H9 (cell line): ENCODE results near the gene SCAF4. TPM values are rescaled to one million over a fixed set of nuclear protein-coding genes. Genes with fewer than 3 reads are reported as not detected.

Experiments
- DNase-seq: peaks from one replicate; pipeline ENCODE4 v3.0.0-alpha.2; 2017
- H2AFZ ChIP-seq: one replicate; pipeline ENCODE4 v1.6.1; 2013; ENCODE audit warnings: mild to moderate bottlenecking, low read length, control low read depth, moderate library complexity
- H2AK5ac ChIP-seq: 2 replicates; pipeline ENCODE4 v1.6.1; 2013; ENCODE audit warnings: low read length, control low read depth, mixed read lengths; ENCODE audit not compliant: insufficient read length
- H2BK120ac ChIP-seq: one replicate; pipeline ENCODE4 v1.6.1; 2013; ENCODE audit warnings: low read depth, mild to moderate bottlenecking, low read length, control low read depth, inconsistent platforms; ENCODE audit not compliant: poor library complexity, severe bottlenecking
- H2BK12ac ChIP-seq: 2 replicates; pipeline ENCODE4 v1.6.1; 2013; ENCODE audit warnings: low read length, control low read depth, mixed read lengths, low read depth; ENCODE audit not compliant: insufficient read length
- H2BK15ac ChIP-seq: 2 replicates; pipeline ENCODE4 v1.6.1; 2013; ENCODE audit warnings: low read depth, low read length, control low read depth
- H2BK20ac ChIP-seq: one replicate; pipeline ENCODE4 v1.6.1; 2013; ENCODE audit warnings: low read depth, mild to moderate bottlenecking, low read length, control low read depth, inconsistent platforms; ENCODE audit not compliant: poor library complexity, severe bottlenecking
- H2BK5ac ChIP-seq: 2 replicates; pipeline ENCODE4 v1.6.1; 2013; ENCODE audit warnings: low read length, control low read depth, mixed read lengths; ENCODE audit not compliant: insufficient read length
- H3K14ac ChIP-seq: 2 replicates; pipeline ENCODE4 v1.6.1; 2013; ENCODE audit warnings: low read length, control low read depth; ENCODE audit not compliant: insufficient read depth
- H3K18ac ChIP-seq: 2 replicates; pipeline ENCODE4 v1.6.1; 2013; ENCODE audit warnings: low read depth, mild to moderate bottlenecking, mixed read lengths, low read length, control low read depth; ENCODE audit not compliant: insufficient read length
- H3K23ac ChIP-seq: 2 replicates; pipeline ENCODE4 v1.6.1; 2013; ENCODE audit warnings: low read length, control low read depth, mixed read lengths, low read depth; ENCODE audit not compliant: insufficient read length
- H3K23me2 ChIP-seq: 2 replicates; pipeline ENCODE4 v1.6.1; 2013; ENCODE audit warnings: low read depth, mild to moderate bottlenecking, mixed read lengths, low read length, control low read depth; ENCODE audit not compliant: insufficient read length, poor library complexity, severe bottlenecking
- H3K27ac ChIP-seq: 2 replicates; pipeline ENCODE4 v1.5.1; 2013; ENCODE audit warnings: low read length, control low read depth, mixed read lengths, low read depth; ENCODE audit not compliant: insufficient read length
- H3K27me3 ChIP-seq: 2 replicates; pipeline ENCODE4 v1.6.1; 2013; ENCODE audit warnings: low read length, control low read depth, inconsistent platforms; ENCODE audit not compliant: insufficient read depth
- H3K4ac ChIP-seq: 2 replicates; pipeline ENCODE4 v1.6.1; 2013; ENCODE audit warnings: low read depth, mild to moderate bottlenecking, control low read depth, inconsistent platforms, low read length, moderate library complexity
- H3K4me1 ChIP-seq: 2 replicates; pipeline ENCODE4 v1.6.1; 2013; ENCODE audit warnings: low read length, control low read depth, inconsistent platforms; ENCODE audit not compliant: insufficient read depth
- H3K4me2 ChIP-seq: 2 replicates; pipeline ENCODE4 v1.6.1; 2013; ENCODE audit warnings: low read length, control low read depth, mixed read lengths; ENCODE audit not compliant: insufficient read length, insufficient read depth
- H3K56ac ChIP-seq: 2 replicates; pipeline ENCODE4 v1.6.1; 2013; ENCODE audit warnings: low read depth, mild to moderate bottlenecking, mixed read lengths, low read length, control low read depth; ENCODE audit not compliant: insufficient read length
- H3K79me1 ChIP-seq: 2 replicates; pipeline ENCODE4 v1.6.1; 2013; ENCODE audit warnings: low read depth, mild to moderate bottlenecking, moderate library complexity, low read length, control low read depth, inconsistent platforms; ENCODE audit not compliant: insufficient read depth, poor library complexity, severe bottlenecking
- H3K79me2 ChIP-seq: 2 replicates; pipeline ENCODE4 v1.6.1; 2013; ENCODE audit warnings: low read length, control low read depth, inconsistent platforms; ENCODE audit not compliant: insufficient read depth
- H3K9ac ChIP-seq: 2 replicates; pipeline ENCODE4 v1.6.1; 2013; ENCODE audit warnings: low read length, control low read depth, mixed read lengths; ENCODE audit not compliant: insufficient read length; ENCODE audit errors: extremely low read depth
- H3K9me3 ChIP-seq: one replicate; pipeline ENCODE4 v1.6.1; 2013; ENCODE audit warnings: low read depth, low read length, inconsistent platforms; ENCODE audit not compliant: control insufficient read depth
- H3T11ph ChIP-seq: one replicate; pipeline ENCODE4 v1.6.1; 2013; ENCODE audit warnings: mild to moderate bottlenecking, low read length, control low read depth, inconsistent platforms
- H4K20me1 ChIP-seq: one replicate; pipeline ENCODE4 v1.6.1; 2013; ENCODE audit not compliant: control insufficient read depth, insufficient read length, insufficient read depth
- H4K5ac ChIP-seq: 2 replicates; pipeline ENCODE4 v1.6.1; 2013; ENCODE audit warnings: low read depth, mild to moderate bottlenecking, mixed read lengths, low read length, control low read depth; ENCODE audit not compliant: insufficient read length
- H4K8ac ChIP-seq: replicated peaks from 2 replicates; pipeline ENCODE4 v1.6.1; 2013; ENCODE audit warnings: low read length, control low read depth, mixed read lengths, low read depth; ENCODE audit not compliant: insufficient read length
- H4K91ac ChIP-seq: 2 replicates; pipeline ENCODE4 v1.6.1; 2013; ENCODE audit warnings: low read depth, mild to moderate bottlenecking, moderate library complexity, mixed read lengths, low read length, control low read depth; ENCODE audit not compliant: insufficient read length
- H3K27ac Mint-ChIP-seq, 3 experiments: 2 replicates in 2 of 3; 3 replicates in 1 of 3; pipeline ENCODE4 v1.8.0; 2020 to 2021; ENCODE audit warnings: mixed read lengths in 3 of 3, mild to moderate bottlenecking in 1 of 3, moderate library complexity in 1 of 3
- H3K27me3 Mint-ChIP-seq: 2 replicates; pipeline ENCODE4 v1.8.0; 2021; ENCODE audit warnings: low read depth, mild to moderate bottlenecking, moderate library complexity, mixed read lengths
- H3K36me3 Mint-ChIP-seq, 3 experiments: 2 replicates in 2 of 3; 3 replicates in 1 of 3; pipeline ENCODE4 v1.8.0; 2020 to 2021; ENCODE audit warnings: low read depth in 3 of 3, mixed read lengths in 3 of 3; ENCODE audit not compliant: insufficient read depth in 1 of 3
- H3K4me1 Mint-ChIP-seq, 2 experiments: 2 replicates each; pipeline ENCODE4 v1.8.0; 2020; ENCODE audit warnings: mixed read lengths in 2 of 2
- H3K4me3 Mint-ChIP-seq, 2 experiments: 2 replicates in 1 of 2; 3 replicates in 1 of 2; pipeline ENCODE4 v1.8.0; 2020 to 2021; ENCODE audit warnings: mild to moderate bottlenecking in 2 of 2, mixed read lengths in 2 of 2, moderate library complexity in 1 of 2
- H3K9me3 Mint-ChIP-seq, 2 experiments: 2 replicates in 1 of 2; 3 replicates in 1 of 2; pipeline ENCODE4 v1.8.0; 2020; ENCODE audit warnings: mild to moderate bottlenecking in 2 of 2, mixed read lengths in 2 of 2, moderate library complexity in 1 of 2
- CTCF ChIP-seq: fragments of 200-600 bp; sonication (generic); conservative IDR thresholded peaks from 3 replicates; pipeline ENCODE4 v1.8.0; 2021; ENCODE audit warnings: antibody characterized with exemption, mild to moderate bottlenecking
- WGBS: extraction: QIAGEN DNeasy Blood & Tissue Kit; methylation state at CpG from one replicate; pipeline ENCODE4 v1.1.7; 2013; ENCODE audit warnings: missing lambda C conversion rate, low lambda C conversion rate, mixed read lengths; ENCODE audit not compliant: insufficient read length; ENCODE audit errors: extremely low coverage; 5-methylcytosine and 5-hydroxymethylcytosine counted together
- total RNA-seq: library from RNA; stranded (reverse); gene quantifications from 2 replicates; pipeline ENCODE4 v1.2.1, GENCODE V29; 2021

SCAF4 gene
- total RNA-seq, 1 experiment from 2014 or later = 76.8 TPM

- no peak overlapping the region for H3T11ph ChIP-seq
- H3K4me2 ChIP-seq = no peak overlapping the region
These were observed 107.7 kb downstream of the SCAF4 start for GRCh38 chr21:31624181-31624580.

More at GRCh38 chr21:31624181-31624580, 107.7 kb downstream of the SCAF4 start:
- H3K4ac ChIP-seq = no peak overlapping the region
- no peak overlapping the region for H3K27ac ChIP-seq
- no peak overlapping the region for H2AK5ac ChIP-seq
- no peak overlapping the region for H3K4me3 Mint-ChIP-seq
- no peaks in the 10 kb centered on the region for H3K79me2 ChIP-seq
- H2BK15ac ChIP-seq = no peak overlapping the region
- peaks cover 2 to 6% of the 10 kb centered on the region in 2 experiments; a peak in 3 of 4 replicates for H3K4me1 Mint-ChIP-seq
- H3K27ac Mint-ChIP-seq = no peak overlapping the region
- peaks cover 4% of the 10 kb centered on the region; the same call in 1 of the 2 replicates for H3K27me3 Mint-ChIP-seq
- no peaks in the 10 kb centered on the region for H3K27me3 ChIP-seq
- no peak overlapping the region for H4K8ac ChIP-seq
- H3K14ac ChIP-seq = no peak overlapping the region
- DNase-seq = no peak
- no peak overlapping the region for H3K9ac ChIP-seq
- H3K23ac ChIP-seq = no peak overlapping the region
- H3K23me2 ChIP-seq = no peaks in the 10 kb centered on the region
- H3K4me1 ChIP-seq = no peaks in the 10 kb centered on the region
- no CpG with 5 or more reads among the region's 3 CpGs for WGBS
- H2AFZ ChIP-seq = no peak overlapping the region
- H2BK5ac ChIP-seq = no peak overlapping the region
- H3K9me3 ChIP-seq = no peaks in the 10 kb centered on the region
- H3K36me3 Mint-ChIP-seq = no peaks in the 10 kb centered on the region; a peak in 1 of 7 replicates
- TF ChIP-seq CTCF = no peak
- H3K9me3 Mint-ChIP-seq = peaks cover 0 to 1% of the 10 kb centered on the region in 2 experiments; a peak in 1 of 5 replicates
- no peak overlapping the region for H2BK120ac ChIP-seq
- no peak overlapping the region for H4K91ac ChIP-seq
- no peak overlapping the region for H4K5ac ChIP-seq
- no peak overlapping the region for H2BK20ac ChIP-seq
- H3K18ac ChIP-seq = no peak overlapping the region
- no peaks in the 10 kb centered on the region for H4K20me1 ChIP-seq
- H3K79me1 ChIP-seq = no peaks in the 10 kb centered on the region
- H3K56ac ChIP-seq = no peak overlapping the region
- H2BK12ac ChIP-seq = no peak overlapping the region
